GM19240 (cell line): ENCODE data around the gene SHC1.

Experiments used
- DNase-seq: peaks from one replicate; pipeline ENCODE4 v3.0.0; 2011; ENCODE audit warnings: low spot score; ENCODE audit not compliant: insufficient read length

Gene SHC1

GRCh38 chr1:154938604-154939399, 31.7 kb downstream of the SHC1 start:
- no peak for DNase-seq

- no peak for DNase-seq
Observed at GRCh38 chr1:154937988-154938386, 32.6 kb downstream of the SHC1 start.

GRCh38 chr1:154937085-154937987, 33.2 kb downstream of the SHC1 start:
- peak; percentile 61 for DNase-seq

- peak; percentile 77 for DNase-seq
Observed at GRCh38 chr1:154936555-154937084, 33.9 kb downstream of the SHC1 start, which contains the start of gene PMVK. TSS of gene PMVK (minus strand) at chr1:154936719. CDS start at chr1:154936685, 34 bp downstream.

GRCh38 chr1:154935749-154936554, 34.6 kb downstream of the SHC1 start:
- no peak for DNase-seq

GRCh38 chr1:154934358-154934948, 36.1 kb downstream of the SHC1 start:
- no peak for DNase-seq

GRCh38 chr1:154931940-154932487, 38.5 kb downstream of the SHC1 start:
- no peak for DNase-seq

- DNase-seq = no peak
Observed at GRCh38 chr1:154926201-154926600, 44.3 kb downstream of the SHC1 start.

- DNase-seq = no peak
Observed at GRCh38 chr1:154925335-154926170, 45.0 kb downstream of the SHC1 start.

GRCh38 chr1:154923695-154924094, 46.9 kb downstream of the SHC1 start:
- no peak for DNase-seq

GRCh38 chr1:154913273-154913672, 57.3 kb downstream of the SHC1 start:
- no peak for DNase-seq

GRCh38 chr1:154912755-154913154, 57.8 kb downstream of the SHC1 start:
- no peak for DNase-seq
